Fibroblast of the aortic adventitia (primary cell): ENCODE data around the gene ANTKMT. TPM values are rescaled to one million over a fixed set of nuclear protein-coding genes. Genes with fewer than 3 reads are reported as not detected.

Source experiments
- DNase-seq: peaks from one replicate; pipeline ENCODE4 v3.0.0-alpha.2; 2010; ENCODE audit warnings: low read depth
- H3K4me3 ChIP-seq: 2 replicates; pipeline ENCODE4 v1.5.1; 2011; ENCODE audit warnings: low read depth, mild to moderate bottlenecking, control low read depth, low read length, moderate library complexity
- total RNA-seq: library from RNA; depleted of rRNA; stranded (reverse); fragments of >200 nt; gene quantifications from 2 replicates; pipeline ENCODE4 v1.2.3, GENCODE V29; 2012; ENCODE audit warnings: low replicate concordance
- TF ChIP-seq, protein P1 (sequence below): IDR thresholded peaks from 2 replicates; pipeline ENCODE4 v1.5.1; 2011; ENCODE audit warnings: mild to moderate bottlenecking, low read length, control low read depth, inconsistent platforms; ENCODE audit not compliant: insufficient read depth

ANTKMT gene
- total RNA-seq, 1 donor = 21.8 TPM

DNA sequence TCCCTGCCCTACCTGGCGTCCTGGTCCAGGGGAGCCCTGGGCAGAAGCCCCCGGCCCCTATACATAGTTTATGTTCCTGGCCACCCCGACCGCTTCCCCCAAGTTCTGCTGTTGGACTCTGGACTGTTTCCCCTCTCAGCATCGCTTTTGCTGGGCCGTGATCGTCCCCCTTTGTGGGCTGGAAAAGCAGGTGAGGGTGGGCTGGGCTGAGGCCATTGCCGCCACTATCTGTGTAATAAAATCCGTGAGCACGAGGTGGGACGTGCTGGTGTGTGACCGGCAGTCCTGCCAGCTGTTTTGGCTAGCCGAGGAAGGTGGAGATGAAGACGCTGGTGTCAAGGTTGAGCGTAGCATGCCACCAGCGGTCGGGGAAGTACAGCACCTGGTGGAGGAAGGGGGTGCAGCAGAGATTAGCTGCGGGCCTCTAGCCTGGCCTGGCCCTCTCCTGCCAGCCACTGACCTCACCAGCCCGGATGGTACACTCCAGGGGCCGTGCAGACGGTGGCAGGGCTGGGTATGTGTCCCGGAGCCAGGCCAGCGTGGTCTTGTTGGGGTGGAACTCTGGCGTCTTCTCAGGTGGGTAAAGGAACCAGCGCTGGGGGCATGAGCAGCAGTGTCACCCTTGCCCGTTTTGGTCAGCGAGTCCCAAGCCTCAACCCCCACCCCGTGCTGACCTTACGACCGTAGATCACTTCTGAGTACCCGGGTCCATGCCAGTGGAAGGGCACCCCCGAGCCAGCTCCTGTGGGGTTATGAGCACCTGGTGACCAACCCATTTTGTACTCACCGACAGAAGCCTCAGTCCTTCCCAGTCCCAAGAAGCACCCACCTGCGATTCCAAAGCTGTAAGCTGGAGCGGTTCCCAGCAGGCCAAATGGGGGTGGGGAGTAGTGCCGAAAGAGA, 38.2 kb upstream of the ANTKMT start:
- TF ChIP-seq, protein P1, sequence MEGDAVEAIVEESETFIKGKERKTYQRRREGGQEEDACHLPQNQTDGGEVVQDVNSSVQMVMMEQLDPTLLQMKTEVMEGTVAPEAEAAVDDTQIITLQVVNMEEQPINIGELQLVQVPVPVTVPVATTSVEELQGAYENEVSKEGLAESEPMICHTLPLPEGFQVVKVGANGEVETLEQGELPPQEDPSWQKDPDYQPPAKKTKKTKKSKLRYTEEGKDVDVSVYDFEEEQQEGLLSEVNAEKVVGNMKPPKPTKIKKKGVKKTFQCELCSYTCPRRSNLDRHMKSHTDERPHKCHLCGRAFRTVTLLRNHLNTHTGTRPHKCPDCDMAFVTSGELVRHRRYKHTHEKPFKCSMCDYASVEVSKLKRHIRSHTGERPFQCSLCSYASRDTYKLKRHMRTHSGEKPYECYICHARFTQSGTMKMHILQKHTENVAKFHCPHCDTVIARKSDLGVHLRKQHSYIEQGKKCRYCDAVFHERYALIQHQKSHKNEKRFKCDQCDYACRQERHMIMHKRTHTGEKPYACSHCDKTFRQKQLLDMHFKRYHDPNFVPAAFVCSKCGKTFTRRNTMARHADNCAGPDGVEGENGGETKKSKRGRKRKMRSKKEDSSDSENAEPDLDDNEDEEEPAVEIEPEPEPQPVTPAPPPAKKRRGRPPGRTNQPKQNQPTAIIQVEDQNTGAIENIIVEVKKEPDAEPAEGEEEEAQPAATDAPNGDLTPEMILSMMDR = no peak
- H3K4me3 ChIP-seq = peak overlapping the region; percentile 73
- DNase-seq = no peak

DNA sequence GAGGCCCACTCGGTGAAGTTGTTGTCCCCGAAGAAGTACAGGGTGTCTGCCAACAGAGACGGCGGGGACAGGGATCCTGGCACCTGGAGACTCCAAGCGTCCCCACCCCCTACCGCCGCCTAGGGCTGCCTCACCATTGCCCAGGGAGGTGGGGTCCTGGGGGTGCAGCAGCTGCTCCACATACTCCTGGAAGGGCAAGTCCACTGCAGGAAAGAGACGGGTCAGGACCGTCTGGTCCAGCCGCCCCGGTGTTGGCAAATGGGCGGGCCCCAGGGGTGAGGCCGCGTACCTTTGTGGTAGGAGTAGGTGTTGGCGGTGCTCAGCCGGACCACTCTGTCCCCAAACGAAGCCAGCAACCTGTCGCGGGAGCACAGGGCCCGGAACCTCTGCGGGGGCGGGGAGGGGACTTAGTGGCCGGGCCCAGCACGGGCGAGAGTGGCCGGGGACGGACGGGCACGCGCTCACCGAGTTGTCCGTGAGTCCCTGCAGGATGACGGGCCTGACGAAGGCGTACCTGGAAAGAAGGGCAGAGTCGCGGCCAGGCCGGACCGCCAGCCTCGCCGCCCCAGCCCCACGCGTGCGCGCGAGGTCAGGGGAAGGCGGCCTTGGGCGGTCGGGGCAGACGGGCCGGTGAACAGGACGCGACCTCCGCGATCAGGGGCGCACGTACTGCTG, 37.4 kb upstream of the ANTKMT start:
- no peak for DNase-seq
- peak overlapping the region; percentile 73 for H3K4me3 ChIP-seq
- TF ChIP-seq, protein P1 = no peak

DNA sequence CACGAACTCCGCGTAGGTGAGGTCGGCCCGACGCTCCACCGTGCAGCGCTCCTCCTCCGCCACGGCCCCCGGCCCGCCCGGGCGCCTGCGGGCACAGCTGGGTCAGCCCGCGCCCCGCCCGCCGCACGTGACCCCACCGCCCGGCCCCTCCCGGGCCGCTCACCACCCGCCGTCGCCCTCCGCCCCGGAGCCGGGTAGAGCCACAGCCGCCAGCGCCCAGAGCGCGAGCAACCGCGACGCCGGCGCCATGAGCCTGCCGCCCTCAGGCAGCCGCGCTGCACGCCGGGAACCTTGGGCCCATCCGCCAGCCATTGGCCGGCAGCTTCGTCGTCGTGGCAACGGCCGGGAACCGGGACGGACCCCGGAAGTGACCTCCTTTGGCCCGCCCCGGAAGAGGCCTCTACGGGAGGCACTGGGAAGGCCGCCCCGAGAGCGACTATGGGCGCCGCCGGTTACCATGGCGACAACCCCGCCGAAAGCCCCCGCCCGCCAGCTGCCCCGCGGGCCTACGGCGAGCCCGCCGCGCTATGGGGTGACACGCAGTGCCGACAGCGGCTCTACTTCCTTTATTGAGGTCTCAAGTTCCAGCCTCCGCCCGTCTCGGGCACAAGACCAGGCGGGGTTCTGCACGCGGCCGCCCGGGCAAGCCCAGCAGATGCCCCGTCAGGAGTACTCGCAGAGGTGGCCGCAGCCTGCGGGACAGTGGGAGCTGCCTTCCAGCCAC, 36.7 kb upstream of the ANTKMT start, which contains the start of gene JMJD8:
TSS of gene JMJD8 (minus strand) at position 264 of the 724 bp plus-strand sequence. CDS start at position 249, 15 bp downstream.
- peak within 1 kb of the TSS; percentile 73 for H3K4me3 ChIP-seq
- TF ChIP-seq, protein P1 = no peak

DNA sequence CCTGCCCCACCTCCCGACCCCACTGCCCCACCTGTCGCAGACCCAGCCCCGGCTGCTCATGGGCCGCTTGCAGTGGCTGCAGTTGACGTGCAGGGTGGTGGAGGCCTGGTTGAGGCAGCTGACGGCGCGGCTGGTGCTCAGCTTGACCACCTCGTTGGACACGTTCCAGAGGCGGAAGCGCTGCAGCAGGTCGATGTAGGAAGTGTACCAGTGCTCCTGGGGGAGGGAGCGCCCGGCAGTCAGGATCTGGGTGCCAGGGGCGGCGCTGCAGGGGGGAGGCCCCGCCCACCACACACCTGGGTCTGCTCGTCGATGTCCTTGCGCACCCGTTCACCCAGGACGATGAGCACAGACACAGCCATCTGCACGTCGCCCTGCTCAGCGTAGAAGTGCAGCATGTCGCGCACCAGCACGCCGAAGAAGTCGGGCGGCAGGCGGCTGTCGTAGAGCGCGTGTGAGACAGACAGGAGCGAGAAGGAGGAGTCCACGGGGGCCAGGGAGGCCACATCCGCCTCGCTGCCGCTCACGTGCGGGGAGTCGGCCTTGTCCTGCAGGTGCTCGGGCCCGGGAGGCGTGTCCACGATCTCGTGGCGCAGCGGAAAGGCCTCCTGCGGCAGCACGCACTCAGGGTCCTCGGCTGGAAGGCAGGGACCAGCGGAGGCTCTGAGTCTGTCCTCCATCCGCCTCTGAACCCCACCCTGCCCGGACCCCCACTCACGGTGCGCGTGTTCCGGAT, 35.8 kb upstream of the ANTKMT start:
- TF ChIP-seq, protein P1 = no peak
- no peak for DNase-seq
- H3K4me3 ChIP-seq = peak overlapping the region; percentile 9

More for the DNA sequence above, 36.7 kb upstream of the ANTKMT start, which contains the start of gene JMJD8:
- peak; percentile 92 for DNase-seq

DNA sequence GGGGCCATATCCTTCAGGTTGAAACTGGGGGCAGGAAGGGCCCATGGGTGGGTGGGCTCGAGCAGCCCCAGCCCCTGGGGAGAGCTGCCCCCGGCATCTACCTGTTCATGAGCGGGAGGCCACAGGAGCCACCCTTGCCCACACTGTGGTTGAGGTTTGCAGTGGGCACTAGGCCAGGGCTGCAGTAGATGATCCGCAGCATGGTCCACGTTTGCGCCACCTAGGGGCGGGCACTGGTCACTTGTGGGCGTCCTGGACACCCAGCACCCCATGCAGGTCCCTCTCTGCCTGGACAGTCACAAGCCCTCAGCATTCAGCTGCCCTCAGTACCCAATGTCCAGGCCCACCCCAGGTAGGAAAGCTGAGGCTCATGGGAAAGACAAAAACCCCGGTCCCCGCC, 35.0 kb upstream of the ANTKMT start:
- no peak overlapping the region for H3K4me3 ChIP-seq
- peak; percentile 25 for DNase-seq
- TF ChIP-seq, protein P1 = peak; percentile 47
